ENCODE measurements around the gene ATP6V0E1.

DNA sequence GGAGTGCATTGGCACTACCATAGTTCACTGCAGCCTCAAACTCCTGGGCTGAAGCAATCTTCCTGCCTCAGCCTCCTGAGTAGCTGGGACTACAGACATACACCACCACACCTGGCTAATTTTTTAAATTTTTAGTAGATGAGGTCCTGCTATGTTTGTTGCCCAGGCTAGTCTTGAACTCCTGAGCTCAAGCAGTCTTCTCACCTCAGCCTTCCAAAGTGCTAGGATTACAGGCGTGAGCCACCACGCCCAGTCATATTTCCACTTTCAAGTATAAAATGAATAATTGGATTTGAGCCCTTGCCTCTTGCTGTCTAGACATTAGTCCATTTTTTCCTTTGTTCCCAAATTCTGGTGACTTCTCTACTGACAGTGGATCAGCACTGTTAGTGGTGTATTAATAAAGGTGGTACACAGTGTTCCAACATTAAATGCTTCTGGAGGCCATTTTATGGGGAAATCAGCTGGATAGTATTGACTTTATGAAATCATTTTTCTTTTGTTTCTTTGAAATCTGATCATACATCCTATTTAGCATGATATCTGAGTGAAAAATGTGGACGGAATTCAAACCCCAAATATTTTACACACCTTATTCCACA lies 15.9 kb downstream of the ATP6V0E1 start:
- TF ChIP-seq, protein P1, sequence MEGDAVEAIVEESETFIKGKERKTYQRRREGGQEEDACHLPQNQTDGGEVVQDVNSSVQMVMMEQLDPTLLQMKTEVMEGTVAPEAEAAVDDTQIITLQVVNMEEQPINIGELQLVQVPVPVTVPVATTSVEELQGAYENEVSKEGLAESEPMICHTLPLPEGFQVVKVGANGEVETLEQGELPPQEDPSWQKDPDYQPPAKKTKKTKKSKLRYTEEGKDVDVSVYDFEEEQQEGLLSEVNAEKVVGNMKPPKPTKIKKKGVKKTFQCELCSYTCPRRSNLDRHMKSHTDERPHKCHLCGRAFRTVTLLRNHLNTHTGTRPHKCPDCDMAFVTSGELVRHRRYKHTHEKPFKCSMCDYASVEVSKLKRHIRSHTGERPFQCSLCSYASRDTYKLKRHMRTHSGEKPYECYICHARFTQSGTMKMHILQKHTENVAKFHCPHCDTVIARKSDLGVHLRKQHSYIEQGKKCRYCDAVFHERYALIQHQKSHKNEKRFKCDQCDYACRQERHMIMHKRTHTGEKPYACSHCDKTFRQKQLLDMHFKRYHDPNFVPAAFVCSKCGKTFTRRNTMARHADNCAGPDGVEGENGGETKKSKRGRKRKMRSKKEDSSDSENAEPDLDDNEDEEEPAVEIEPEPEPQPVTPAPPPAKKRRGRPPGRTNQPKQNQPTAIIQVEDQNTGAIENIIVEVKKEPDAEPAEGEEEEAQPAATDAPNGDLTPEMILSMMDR (IDR thresholded peaks at IDR 0.05) = no peak
- no peak for TF ChIP-seq POLR2A (IDR thresholded peaks at IDR 0.05)
- TF ChIP-seq POLR2AphosphoS5 (IDR thresholded peaks at IDR 0.05) = no peak

Measured in breast epithelium (tissue), 3 donors.